ENCODE measurements around the gene MEOX1.
"Not testable (repeated sequence)": the region's sequence is repeated elsewhere in the genome, so short reads cannot be mapped to it uniquely, and the experiment has no call there.

MEOX1 gene

DNA sequence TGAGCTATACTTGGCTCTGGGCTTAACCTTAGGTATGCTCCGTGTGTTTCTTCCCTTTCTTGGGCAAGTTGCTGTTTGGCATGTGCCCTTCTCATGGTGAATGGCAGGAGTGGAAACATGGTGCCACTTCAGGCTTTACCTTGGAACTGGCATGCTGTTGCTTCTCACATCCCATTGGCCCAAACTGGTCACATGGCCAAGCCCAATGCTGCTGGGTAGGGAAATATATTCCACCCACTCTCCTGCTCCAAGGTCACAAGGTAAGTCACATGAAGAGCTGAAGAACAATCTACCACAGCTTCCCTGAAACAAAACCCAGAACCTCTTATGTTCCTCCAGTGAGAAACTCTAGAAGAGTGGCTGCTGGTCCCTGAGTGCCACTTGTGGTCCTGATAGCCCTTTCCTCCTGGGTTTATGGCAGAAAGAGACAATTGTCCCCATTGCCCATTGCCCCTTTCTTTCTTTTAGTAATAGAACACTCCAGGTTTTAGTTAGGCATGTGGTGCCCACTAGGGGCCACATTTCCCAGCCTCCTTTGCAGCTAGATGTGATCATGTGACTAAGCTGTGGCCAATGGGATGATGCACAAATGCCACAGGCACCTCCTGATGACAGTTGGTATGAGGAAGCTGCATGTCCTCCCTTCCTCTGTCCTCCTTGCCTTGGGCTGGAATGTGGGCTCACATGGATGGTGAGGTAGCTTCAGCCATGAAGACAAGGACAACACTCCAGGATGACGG lies 50.3 kb downstream of the MEOX1 start:
- TF ChIP-seq CTCF (IDR thresholded peaks at IDR 0.05; ENCODE audit: low read depth, low read length) = no peak
- Histone ChIP-seq H3K9me3 (no peaks in the 10 kb centered on the region; the same call in 1 of the 2 replicates), H3K4me3 (ENCODE audit: low read depth, low read length) (no peak overlapping the region), H3K36me3 (no peaks in the 10 kb centered on the region), H3K4me1 (no peaks in the 10 kb centered on the region), H3K27me3 (no peaks in the 10 kb centered on the region)
- no peak for DNase-seq

- Histone ChIP-seq H3K9me3 (no peaks in the 10 kb centered on the region; the same call in 1 of the 2 replicates), H3K4me1 (no peaks in the 10 kb centered on the region), H3K27me3 (no peaks in the 10 kb centered on the region), H3K4me3 (ENCODE audit: low read depth, low read length) (no peak overlapping the region), H3K36me3 (no peaks in the 10 kb centered on the region)
- DNase-seq = no peak
- TF ChIP-seq CTCF (IDR thresholded peaks at IDR 0.05; ENCODE audit: low read depth, low read length) = no peak
These were observed 51.9 kb downstream of the MEOX1 start for GRCh38 chr17:43609613-43610385.

- H3K9me3 ChIP-seq = no peaks in the 10 kb centered on the region; the same call in 1 of the 2 replicates
- H3K4me3 ChIP-seq (ENCODE audit: low read depth, low read length) = no peak overlapping the region
- no peak for DNase-seq
- TF ChIP-seq CTCF (IDR thresholded peaks at IDR 0.05; ENCODE audit: low read depth, low read length) = no peak
- no peaks in the 10 kb centered on the region for H3K27me3 ChIP-seq
- no peaks in the 10 kb centered on the region for H3K4me1 ChIP-seq
- H3K36me3 ChIP-seq = no peaks in the 10 kb centered on the region
These were observed 53.4 kb downstream of the MEOX1 start for GRCh38 chr17:43608313-43608712.

DNA sequence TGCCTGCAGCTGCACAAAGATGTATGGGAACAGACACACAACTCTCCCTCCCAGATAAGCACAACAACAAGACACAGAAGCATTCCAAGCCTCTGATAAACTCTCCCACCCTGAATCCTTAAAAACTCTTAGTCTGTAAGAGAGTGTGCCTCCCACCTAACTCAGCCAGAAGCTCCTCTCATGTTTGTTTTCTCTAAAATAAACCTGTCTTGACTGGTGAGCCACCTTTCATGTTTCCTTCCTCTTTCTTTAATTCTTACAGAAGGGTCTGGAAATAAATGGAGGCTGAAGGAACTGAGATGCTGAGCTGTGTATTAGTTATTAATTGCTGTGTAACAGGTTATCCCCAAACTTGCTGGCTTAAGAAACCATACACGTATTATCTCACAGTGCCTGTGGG lies 57.2 kb downstream of the MEOX1 start:
- Histone ChIP-seq H3K27me3 (no peaks in the 10 kb centered on the region), H3K9me3 (no peaks in the 10 kb centered on the region; the same call in 1 of the 2 replicates), H3K36me3 (no peaks in the 10 kb centered on the region), H3K4me1 (no peaks in the 10 kb centered on the region), H3K4me3 (ENCODE audit: low read depth, low read length) (no peak overlapping the region)
- DNase-seq = no peak
- no peak for TF ChIP-seq CTCF (IDR thresholded peaks at IDR 0.05; ENCODE audit: low read depth, low read length)

DNA sequence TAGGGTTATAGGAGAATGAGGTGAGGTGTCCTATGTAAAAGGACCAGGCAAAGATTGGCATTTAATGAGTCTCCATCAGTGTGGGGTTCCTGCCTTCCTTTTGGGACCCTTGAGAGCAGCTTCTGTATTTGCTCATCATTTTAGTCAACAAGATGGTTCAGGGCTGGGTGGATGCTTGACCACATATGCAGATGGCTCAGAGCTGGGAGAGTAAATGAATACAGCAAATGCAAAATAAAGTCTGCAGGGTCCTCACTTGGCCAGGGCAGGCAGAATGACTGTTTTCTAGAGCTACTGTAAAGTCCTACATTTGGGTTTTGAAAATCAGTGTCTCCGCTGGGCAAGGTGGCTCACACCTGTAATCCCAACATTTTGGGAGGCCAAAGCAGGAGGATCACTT lies 58.4 kb downstream of the MEOX1 start:
- DNase-seq = no peak
- Histone ChIP-seq H3K4me1 (no peaks in the 10 kb centered on the region), H3K9me3 (no peaks in the 10 kb centered on the region), H3K27me3 (no peaks in the 10 kb centered on the region), H3K36me3 (no peaks in the 10 kb centered on the region), H3K4me3 (ENCODE audit: low read depth, low read length) (no peak overlapping the region)
- no peak for TF ChIP-seq CTCF (IDR thresholded peaks at IDR 0.05; ENCODE audit: low read depth, low read length)

DNA sequence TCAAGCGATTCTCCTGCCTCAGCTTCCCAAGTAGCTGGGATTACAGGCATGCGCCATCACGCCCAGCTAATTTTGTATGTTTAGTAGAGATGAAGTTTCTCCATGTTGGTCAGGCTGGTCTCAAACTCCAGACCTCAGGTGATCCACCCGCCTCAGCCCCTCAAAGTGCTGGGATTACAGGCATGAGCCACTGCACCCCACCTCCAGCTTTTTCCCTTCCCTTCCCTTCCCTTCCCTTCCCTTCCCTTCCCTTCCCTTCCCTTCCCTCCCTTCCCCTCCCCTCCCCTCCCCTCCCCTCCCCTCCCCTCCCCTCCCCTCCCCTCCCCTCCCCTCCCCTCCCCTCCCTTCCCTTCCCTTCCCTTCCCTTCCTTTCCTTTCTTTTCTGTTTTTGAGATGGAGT lies 59.2 kb downstream of the MEOX1 start:
- not testable (repeated sequence) for H3K4me1 ChIP-seq; H3K9me3 ChIP-seq; H3K36me3 ChIP-seq; H3K27me3 ChIP-seq; DNase-seq; H3K4me3 ChIP-seq (ENCODE audit: low read depth, low read length)

Measured in BE2C (cell line).